C4-2B (cell line): Measurements from ENCODE around the gene KMO.

Experiments
- H3K27ac ChIP-seq: fragments of 450-650 bp; 2 replicates; pipeline ENCODE4 v1.5.1; 2017
- CTCF ChIP-seq: fragments of 450-650 bp; conservative IDR thresholded peaks from 2 replicates; pipeline ENCODE4 v1.5.1; 2017; ENCODE audit warnings: mild to moderate bottlenecking
- ZFX ChIP-seq: fragments of 450-650 bp; IDR thresholded peaks from 2 replicates; pipeline ENCODE4 v1.6.1; 2017

The KMO gene

DNA sequence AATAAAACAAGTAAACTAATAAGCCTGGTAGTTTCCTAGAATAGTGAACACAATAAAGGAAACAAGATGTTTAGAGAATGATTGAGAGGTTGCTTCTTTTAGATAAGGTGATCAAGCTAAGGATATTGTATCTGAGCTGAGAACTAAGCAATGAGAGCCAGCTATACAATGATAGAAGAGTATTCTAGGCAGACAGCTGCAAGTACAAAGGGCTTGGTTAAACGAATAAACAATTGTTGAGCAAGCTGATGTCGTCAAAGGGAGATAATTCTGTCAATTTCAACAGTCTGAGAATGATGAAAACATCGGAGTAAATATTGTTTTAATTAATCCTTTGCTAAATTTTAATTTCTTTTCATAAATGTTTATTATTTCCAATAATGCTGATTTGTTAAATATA is 7.2 kb upstream of the KMO start:
- no peak overlapping the region for H3K27ac ChIP-seq
- no peak for TF ChIP-seq ZFX
- TF ChIP-seq CTCF, result no peak

- no peak for TF ChIP-seq CTCF
- TF ChIP-seq ZFX, result no peak
- H3K27ac ChIP-seq, result no peak overlapping the region
These were observed 5.0 kb upstream of the KMO start for GRCh38 chr1:241527146-241527545.

DNA sequence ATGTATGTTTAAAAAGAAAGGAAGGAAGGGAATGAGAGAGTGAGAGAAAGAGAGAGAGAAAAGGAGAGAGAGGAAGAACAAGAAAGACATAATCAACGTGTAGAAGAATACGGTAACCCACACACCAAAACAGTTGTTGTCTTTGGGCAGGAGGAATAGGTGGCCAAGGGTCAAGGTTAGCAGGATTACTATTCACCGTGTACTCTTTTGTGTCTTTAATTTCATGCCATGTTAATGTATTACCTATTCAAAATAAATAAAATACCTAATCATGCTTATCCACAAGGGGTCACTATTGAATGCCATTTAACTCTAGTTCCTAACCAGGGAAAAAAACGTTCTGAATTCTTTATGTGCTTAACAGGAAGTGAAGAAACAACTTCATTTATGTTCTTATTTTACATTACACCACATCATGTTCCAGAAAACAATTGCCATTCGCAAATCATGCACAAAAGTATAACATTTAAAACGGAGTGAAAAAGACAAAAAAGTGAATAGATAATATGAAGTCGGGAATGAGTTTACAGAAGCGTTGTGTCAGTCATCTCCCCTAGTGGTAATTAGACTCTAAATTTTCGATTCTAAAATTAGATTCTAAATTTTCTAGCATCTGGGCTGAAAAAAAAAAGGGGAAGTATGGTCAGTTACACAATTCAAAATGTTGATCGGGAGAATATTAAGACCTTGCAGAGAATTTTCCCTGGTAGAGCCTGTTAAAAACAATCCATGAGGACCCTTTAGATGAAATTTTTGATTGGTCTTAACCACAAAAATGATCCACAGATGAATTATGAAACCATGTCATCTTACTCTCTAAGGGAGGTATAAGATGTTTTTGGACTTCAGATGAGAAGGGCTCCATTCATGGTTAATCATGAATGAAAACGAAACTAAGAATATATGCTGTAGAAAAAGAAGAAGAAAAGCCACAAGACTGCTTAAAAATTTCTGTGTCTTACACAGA is 700 bp upstream of the KMO start:
- H3K27ac ChIP-seq, result no peak overlapping the region
- TF ChIP-seq CTCF (peak; percentile 84), ZFX (no peak)

DNA sequence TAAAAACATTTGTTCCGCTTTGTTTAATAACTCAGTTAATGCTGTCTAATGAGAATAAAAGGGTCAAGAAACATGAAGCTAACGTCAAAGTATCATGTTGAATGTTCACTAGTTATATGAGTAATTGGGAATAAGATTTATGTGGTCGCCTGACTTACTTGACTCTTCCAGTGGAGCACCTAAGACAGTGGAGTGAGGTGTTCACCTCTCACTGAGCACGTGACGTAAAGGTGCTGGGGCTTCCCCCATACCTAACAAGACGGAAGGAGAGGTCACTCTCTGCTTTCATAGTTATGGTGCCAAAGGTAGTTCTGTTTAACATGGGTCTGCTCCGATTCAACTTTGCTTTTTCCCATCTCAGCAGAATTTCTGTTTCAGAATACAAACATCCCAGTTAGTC is 686 bp downstream of the KMO start:
- TF ChIP-seq ZFX (no peak), CTCF (no peak)
- H3K27ac ChIP-seq, result no peak overlapping the region

DNA sequence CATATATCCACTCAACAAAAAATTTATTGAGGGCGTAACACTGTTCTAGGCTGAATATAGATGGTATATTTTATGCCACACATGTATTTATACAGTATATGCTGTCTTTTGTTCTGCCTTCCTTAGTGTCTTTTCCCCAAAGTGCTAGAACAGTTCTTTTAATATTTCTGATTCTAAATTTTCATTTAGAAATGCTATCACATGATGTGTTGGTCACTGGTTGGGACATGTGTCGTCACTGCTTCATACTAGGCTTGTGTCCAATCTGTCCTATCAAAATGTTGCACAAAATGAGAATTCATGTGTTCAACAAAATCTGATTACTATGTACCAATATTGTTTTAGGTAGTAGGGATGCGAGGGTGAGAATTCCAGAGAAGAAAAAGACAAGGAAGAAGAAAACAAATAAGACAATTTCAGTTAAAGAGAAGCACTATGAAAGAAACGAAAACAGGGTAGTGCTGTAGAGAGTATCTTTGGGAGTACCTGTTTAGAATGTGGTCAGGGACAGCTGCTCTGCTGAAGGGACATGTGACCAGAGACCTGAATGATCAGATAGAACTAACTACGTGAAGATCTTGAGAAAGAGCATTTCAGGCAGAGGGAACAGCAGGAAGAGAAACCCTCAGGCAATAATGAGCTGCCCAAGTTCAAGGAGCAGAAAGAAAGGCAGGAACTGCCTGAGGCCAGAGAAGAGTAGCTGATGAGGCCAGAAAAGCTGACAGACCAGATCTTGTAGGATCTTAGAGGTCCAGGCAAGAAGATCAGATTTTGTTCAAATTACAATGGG is 1.3 kb downstream of the KMO start:
- TF ChIP-seq ZFX (no peak), CTCF (no peak)
- no peak overlapping the region for H3K27ac ChIP-seq

GRCh38 chr1:241536304-241536703 is 4.1 kb downstream of the KMO start:
- TF ChIP-seq ZFX (no peak), CTCF (no peak)

DNA sequence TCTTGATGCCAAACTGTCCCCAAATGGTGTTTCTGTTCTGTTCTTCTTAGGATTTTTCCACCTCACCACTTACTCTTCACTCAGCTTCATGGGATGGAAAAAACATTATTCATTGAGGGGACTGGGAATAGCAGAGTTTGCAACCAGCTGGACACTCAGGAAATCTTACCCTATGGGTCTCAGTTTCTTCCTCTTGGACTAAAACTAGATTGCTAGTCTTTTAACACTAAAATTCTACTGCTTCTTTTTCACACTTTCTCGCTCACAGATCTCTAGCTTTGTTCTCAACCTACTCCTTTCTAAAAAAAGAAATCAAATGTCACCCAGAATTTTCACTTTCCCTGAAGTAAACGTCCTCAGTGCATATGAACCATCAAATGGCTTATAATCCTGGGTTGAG is 4.8 kb downstream of the KMO start:
- no peak for TF ChIP-seq CTCF
- TF ChIP-seq ZFX, result no peak
- no peak overlapping the region for H3K27ac ChIP-seq

More at GRCh38 chr1:241536304-241536703, 4.1 kb downstream of the KMO start:
- H3K27ac ChIP-seq, result no peak overlapping the region
